Measurements from ENCODE around the gene TBX1. TPM values are rescaled to one million over a fixed set of nuclear protein-coding genes. Genes with fewer than 3 reads are reported as not detected.

The TBX1 gene
- total and polyA plus RNA-seq, 2 of the 13 experiments (the other 11 are each of a cell fraction or from before 2014, with no cell fraction given) = not detected

GRCh38 chr22:19730655-19731360 is 29.8 kb upstream of the TBX1 start (continued):
- TF ChIP-seq SOX13 (IDR thresholded peaks at IDR 0.05) = 0 out of 2 replicates have a peak, but pooled peaks have one; percentile 35
- TF ChIP-seq SOX13 (CRISPR knock-in tag; conservative IDR thresholded peaks at IDR 0.05 in 1 of 2, IDR thresholded peaks at IDR 0.05 in 1 of 2) = peak in 1 of 2 experiments; percentile 55; a peak in 2 of 4 replicates
- TF ChIP-seq, protein P1, sequence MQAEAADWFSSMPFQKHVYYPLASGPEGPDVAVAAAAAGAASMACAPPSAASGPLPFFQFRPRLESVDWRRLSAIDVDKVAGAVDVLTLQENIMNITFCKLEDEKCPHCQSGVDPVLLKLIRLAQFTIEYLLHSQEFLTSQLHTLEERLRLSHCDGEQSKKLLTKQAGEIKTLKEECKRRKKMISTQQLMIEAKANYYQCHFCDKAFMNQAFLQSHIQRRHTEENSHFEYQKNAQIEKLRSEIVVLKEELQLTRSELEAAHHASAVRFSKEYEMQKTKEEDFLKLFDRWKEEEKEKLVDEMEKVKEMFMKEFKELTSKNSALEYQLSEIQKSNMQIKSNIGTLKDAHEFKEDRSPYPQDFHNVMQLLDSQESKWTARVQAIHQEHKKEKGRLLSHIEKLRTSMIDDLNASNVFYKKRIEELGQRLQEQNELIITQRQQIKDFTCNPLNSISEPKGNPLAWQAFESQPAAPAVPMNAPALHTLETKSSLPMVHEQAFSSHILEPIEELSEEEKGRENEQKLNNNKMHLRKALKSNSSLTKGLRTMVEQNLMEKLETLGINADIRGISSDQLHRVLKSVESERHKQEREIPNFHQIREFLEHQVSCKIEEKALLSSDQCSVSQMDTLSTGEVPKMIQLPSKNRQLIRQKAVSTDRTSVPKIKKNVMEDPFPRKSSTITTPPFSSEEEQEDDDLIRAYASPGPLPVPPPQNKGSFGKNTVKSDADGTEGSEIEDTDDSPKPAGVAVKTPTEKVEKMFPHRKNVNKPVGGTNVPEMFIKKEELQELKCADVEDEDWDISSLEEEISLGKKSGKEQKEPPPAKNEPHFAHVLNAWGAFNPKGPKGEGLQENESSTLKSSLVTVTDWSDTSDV (CRISPR knock-in tag; IDR thresholded peaks at IDR 0.05) = 0 out of 2 replicates have a peak, but pooled peaks have one; percentile 57
- peak; percentile 75 for TF ChIP-seq RCOR2 (CRISPR knock-in tag; IDR thresholded peaks at IDR 0.05)
- TF ChIP-seq CBX1 (IDR thresholded peaks at IDR 0.05; ENCODE audit: low read depth) = no peak
- TF ChIP-seq, protein P2, sequence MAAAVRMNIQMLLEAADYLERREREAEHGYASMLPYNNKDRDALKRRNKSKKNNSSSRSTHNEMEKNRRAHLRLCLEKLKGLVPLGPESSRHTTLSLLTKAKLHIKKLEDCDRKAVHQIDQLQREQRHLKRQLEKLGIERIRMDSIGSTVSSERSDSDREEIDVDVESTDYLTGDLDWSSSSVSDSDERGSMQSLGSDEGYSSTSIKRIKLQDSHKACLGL (CRISPR knock-in tag; IDR thresholded peaks at IDR 0.05) = peak; percentile 49; the same call in 1 of the 2 replicates
- no peak for TF ChIP-seq ZSCAN12 (CRISPR knock-in tag; IDR thresholded peaks at IDR 0.05)
- peak; percentile 91; the same call in 1 of the 2 replicates for TF ChIP-seq ZNF556 (CRISPR knock-in tag; IDR thresholded peaks at IDR 0.05; ENCODE audit: borderline replicate concordance)
- peak; percentile 73; the same call in 1 of the 2 replicates for TF ChIP-seq NFATC3 (CRISPR knock-in tag; IDR thresholded peaks at IDR 0.05)
- TF ChIP-seq, protein P3, sequence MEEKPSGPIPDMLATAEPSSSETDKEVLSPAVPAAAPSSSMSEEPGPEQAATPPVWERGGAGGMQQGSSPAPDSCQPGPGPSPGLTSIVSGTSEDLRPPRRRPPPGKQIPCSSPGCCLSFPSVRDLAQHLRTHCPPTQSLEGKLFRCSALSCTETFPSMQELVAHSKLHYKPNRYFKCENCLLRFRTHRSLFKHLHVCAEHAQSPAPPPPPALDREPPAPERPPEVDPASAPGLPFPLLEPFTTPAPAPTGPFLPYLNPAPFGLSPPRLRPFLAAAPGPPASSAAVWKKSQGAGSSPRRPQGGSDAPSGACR (CRISPR knock-in tag; IDR thresholded peaks at IDR 0.05) = peak; percentile 87
- 0 out of 2 replicates have a peak, but pooled peaks have one; percentile 22 for TF ChIP-seq ZMAT3 (CRISPR knock-in tag; conservative IDR thresholded peaks at IDR 0.05)
- TF ChIP-seq ZNF441 (CRISPR knock-in tag; IDR thresholded peaks at IDR 0.05; ENCODE audit: borderline replicate concordance) = no peak
- no peak for TF ChIP-seq ZNF24 (IDR thresholded peaks at IDR 0.05)
- no peak; the same call in 1 of the 2 replicates for TF ChIP-seq ZNF558 (CRISPR knock-in tag; IDR thresholded peaks at IDR 0.05; ENCODE audit: borderline replicate concordance)
- TF ChIP-seq TARDBP (CRISPR knock-in tag; IDR thresholded peaks at IDR 0.05) = peak; percentile 46; the same call in 1 of the 2 replicates
- TF ChIP-seq, protein P4, sequence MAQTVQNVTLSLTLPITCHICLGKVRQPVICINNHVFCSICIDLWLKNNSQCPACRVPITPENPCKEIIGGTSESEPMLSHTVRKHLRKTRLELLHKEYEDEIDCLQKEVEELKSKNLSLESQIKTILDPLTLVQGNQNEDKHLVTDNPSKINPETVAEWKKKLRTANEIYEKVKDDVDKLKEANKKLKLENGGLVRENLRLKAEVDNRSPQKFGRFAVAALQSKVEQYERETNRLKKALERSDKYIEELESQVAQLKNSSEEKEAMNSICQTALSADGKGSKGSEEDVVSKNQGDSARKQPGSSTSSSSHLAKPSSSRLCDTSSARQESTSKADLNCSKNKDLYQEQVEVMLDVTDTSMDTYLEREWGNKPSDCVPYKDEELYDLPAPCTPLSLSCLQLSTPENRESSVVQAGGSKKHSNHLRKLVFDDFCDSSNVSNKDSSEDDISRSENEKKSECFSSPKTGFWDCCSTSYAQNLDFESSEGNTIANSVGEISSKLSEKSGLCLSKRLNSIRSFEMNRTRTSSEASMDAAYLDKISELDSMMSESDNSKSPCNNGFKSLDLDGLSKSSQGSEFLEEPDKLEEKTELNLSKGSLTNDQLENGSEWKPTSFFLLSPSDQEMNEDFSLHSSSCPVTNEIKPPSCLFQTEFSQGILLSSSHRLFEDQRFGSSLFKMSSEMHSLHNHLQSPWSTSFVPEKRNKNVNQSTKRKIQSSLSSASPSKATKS (CRISPR knock-in tag; IDR thresholded peaks at IDR 0.05) = 0 out of 2 replicates have a peak, but pooled peaks have one; percentile 55
- TF ChIP-seq ZNF792 (CRISPR knock-in tag; IDR thresholded peaks at IDR 0.05) = peak; percentile 32; the same call in 1 of the 2 replicates
- TF ChIP-seq THRA (CRISPR knock-in tag; IDR thresholded peaks at IDR 0.05; ENCODE audit: borderline replicate concordance) = peak; percentile 90
